ENCODE data around the gene FBXL7.

The FBXL7 gene

DNA sequence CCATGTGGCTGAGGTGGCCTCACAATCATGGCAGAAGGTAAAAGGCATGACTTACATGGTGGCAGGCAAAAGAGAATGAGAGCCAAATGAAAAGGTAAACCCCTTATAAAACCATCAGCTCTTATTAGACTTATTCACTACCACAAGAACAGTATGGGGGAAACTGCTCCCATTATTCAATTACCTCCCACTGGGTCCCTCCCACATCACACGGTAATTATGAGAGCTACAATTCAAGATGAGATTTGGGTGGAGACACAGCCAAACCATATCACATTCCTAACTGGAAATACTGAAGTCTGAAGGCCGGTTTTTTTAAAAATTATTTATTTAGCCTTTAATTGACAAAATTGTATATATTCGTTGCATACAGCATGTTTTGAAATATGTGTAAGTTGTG is 28.5 kb downstream of the FBXL7 start:
- no peak for DNase-seq (ENCODE audit: low spot score)
- TF ChIP-seq, protein P1, sequence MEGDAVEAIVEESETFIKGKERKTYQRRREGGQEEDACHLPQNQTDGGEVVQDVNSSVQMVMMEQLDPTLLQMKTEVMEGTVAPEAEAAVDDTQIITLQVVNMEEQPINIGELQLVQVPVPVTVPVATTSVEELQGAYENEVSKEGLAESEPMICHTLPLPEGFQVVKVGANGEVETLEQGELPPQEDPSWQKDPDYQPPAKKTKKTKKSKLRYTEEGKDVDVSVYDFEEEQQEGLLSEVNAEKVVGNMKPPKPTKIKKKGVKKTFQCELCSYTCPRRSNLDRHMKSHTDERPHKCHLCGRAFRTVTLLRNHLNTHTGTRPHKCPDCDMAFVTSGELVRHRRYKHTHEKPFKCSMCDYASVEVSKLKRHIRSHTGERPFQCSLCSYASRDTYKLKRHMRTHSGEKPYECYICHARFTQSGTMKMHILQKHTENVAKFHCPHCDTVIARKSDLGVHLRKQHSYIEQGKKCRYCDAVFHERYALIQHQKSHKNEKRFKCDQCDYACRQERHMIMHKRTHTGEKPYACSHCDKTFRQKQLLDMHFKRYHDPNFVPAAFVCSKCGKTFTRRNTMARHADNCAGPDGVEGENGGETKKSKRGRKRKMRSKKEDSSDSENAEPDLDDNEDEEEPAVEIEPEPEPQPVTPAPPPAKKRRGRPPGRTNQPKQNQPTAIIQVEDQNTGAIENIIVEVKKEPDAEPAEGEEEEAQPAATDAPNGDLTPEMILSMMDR (IDR thresholded peaks at IDR 0.05; ENCODE audit: borderline replicate concordance, control extremely low read depth, extremely low read depth, insufficient read depth, missing control alignments), result no peak
- in situ Hi-C loops (cut with MboI; ENCODE audit: low sequenced_read_pairs, unreplicated experiment), result no loop called here

DNA sequence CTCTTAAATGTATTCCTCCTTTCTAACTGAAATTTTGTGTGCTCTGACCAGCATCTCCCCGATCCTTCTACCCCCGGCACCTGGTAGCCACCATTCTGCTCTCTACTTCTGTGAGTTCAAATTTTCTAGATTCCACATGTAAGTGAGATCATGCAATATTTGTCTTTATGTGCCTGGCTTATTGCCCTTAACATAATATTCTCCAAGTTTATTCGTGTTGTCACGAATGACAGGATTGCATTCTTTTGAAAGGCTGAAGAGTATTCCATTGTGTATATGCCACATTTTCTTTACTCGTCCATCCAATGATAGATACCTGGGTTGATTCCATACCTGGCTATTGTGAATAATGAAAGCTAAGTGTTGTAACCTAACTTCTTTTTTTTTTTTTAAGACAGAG is 29.0 kb downstream of the FBXL7 start:
- TF ChIP-seq, protein P1 (IDR thresholded peaks at IDR 0.05; ENCODE audit: borderline replicate concordance, control extremely low read depth, extremely low read depth, insufficient read depth, missing control alignments), result no peak
- in situ Hi-C loops (cut with MboI; ENCODE audit: low sequenced_read_pairs, unreplicated experiment), result no loop called here
- no peak for DNase-seq (ENCODE audit: low spot score)

DNA sequence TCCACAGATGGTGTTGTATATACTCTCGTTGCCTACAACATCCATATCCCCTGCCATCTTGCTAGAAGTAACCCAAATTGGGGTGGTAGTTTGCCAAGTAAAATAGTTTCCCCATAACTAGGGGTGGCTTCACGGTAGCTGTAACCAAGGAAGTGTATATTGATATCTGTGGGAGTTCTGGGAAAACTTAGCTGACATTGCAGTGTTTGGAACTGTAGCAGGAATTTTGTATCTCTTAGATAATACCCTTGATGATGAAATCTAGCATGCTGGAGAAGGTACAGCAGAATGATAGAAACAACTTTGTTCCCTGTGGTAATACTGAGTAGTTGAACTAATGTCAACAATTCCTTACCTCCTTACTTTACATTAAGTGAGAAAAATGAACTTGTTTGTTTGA is 29.8 kb downstream of the FBXL7 start:
- TF ChIP-seq, protein P1 (IDR thresholded peaks at IDR 0.05; ENCODE audit: borderline replicate concordance, control extremely low read depth, extremely low read depth, insufficient read depth, missing control alignments), result no peak
- in situ Hi-C loops (cut with MboI; ENCODE audit: low sequenced_read_pairs, unreplicated experiment), result no loop called here
- no peak for DNase-seq (ENCODE audit: low spot score)

DNA sequence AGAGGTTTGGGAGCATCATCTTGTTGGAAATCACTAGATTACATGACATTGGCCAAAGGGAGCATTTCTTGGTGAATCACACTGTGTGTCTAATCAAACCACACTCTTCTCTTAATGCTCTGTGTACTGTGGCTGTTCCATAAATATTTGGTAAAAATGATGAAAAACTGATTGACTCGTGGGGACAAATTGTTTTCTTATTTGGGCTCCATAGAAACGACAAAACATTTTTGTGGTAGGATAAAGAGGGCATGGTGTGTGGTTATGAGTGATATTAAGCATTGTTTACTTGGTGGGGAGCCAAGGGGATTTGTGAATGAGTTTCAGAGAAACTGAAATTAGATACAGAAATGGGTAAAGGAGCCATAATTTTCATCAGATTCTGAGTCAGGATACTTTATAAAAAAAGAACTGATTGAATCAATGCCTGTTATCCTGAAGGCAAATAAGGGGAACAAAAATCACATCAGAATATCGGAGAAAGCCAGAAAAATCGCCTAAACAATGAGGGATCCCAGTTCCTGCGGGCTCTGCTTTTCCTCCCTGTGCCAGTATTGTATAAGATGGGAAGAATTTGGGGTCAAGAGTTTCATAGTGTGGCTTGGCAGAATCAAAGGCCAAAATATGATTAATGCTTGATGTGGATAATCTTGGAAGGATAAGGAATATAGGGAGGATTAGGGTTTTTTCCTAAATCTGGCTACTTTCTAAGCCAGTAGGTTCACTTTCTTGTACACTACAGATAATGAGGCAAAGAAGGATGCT is 33.3 kb downstream of the FBXL7 start:
- no peak for DNase-seq (ENCODE audit: low spot score)
- TF ChIP-seq, protein P1 (IDR thresholded peaks at IDR 0.05; ENCODE audit: borderline replicate concordance, control extremely low read depth, extremely low read depth, insufficient read depth, missing control alignments), result no peak
- in situ Hi-C loops (cut with MboI; ENCODE audit: low sequenced_read_pairs, unreplicated experiment), result no loop called here

DNA sequence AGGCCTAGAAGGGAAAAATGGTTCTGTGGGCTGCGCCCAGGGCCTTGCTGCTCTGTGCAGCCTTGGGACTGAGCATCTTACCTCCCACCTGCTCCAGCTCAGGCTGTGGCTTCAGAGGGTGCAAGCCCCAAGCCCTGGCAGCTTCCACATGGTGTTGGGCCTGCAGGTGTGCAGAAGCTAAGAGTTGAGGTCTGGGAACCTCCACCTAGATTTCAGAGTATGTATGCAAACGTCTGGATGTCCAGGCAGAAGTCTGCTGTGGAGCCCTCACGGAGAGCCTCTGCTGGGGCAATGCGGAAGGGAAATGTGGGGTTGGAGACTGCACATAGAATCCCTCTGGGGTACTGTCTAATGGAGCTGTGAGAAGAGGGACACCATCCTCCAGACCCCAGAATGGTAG is 36.0 kb downstream of the FBXL7 start:
- DNase-seq (ENCODE audit: low spot score), result no peak
- in situ Hi-C loops (cut with MboI; ENCODE audit: low sequenced_read_pairs, unreplicated experiment), result no loop called here
- TF ChIP-seq, protein P1 (IDR thresholded peaks at IDR 0.05; ENCODE audit: borderline replicate concordance, control extremely low read depth, extremely low read depth, insufficient read depth, missing control alignments), result no peak

DNA sequence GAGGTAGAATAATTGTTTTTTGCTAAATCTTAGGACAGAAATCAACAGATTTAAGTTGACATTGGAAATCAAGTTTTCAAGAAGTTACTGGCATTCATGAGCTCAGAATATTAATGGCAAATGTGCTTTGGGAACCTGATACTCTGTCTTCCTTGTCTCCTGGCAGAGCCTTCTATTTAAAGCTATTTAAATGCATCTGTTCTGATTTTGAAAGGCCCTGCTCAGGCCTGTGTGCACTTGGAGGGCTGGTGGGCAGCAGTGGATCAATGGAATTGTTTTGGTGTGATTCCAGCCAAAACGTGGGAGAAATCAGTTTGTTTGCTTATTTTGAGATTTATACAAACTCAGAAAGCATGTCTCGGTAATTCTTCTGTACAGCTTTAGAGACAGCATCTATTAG is 38.5 kb downstream of the FBXL7 start:
- TF ChIP-seq, protein P1 (IDR thresholded peaks at IDR 0.05; ENCODE audit: borderline replicate concordance, control extremely low read depth, extremely low read depth, insufficient read depth, missing control alignments), result no peak
- no peak for DNase-seq (ENCODE audit: low spot score)
- in situ Hi-C loops (cut with MboI; ENCODE audit: low sequenced_read_pairs, unreplicated experiment), result no loop called here
